Measurements from ENCODE around the gene QSOX2.

The QSOX2 gene

GRCh38 chr9:136181784-136182419, 63.7 kb downstream of the QSOX2 start:
- in situ Hi-C loops (cut with HindIII; ENCODE audit: low pct_unique_long_range_greater_than_20kb, low sequenced_read_pairs) = no loop called here
- no peak for DNase-seq (ENCODE audit: low read depth in 1 of 2, low spot score in 1 of 2)
- no peak for TF ChIP-seq JUND (IDR thresholded peaks at IDR 0.05; ENCODE audit: low read depth)

DNA sequence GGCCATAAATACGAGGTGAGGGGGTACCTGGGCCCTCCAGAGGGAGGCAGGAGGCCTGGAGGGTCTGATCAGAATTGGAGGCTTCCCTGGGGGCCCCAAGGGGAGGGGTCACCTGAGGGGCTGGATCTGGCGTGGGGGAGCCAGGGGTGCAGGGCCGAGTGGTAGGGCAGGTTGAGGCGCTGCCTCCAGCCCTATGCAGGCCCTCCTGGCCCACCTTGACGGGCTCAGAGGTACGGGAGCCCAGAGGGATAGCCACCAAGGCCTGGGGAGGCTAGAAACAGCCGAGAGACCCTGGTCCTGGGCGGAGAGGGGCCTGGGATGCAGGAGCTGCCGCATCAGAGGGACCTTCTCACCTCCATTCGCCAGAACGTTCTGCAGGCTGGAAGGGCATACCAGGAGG, 65.0 kb downstream of the QSOX2 start:
- DNase-seq (ENCODE audit: low read depth in 1 of 2, low spot score in 1 of 2) = no peak
- TF ChIP-seq JUND (IDR thresholded peaks at IDR 0.05; ENCODE audit: low read depth) = no peak
- in situ Hi-C loops (cut with HindIII; ENCODE audit: low pct_unique_long_range_greater_than_20kb, low sequenced_read_pairs) = no loop called here

GRCh38 chr9:136179761-136180160, 65.9 kb downstream of the QSOX2 start:
- in situ Hi-C loops (cut with HindIII; ENCODE audit: low pct_unique_long_range_greater_than_20kb, low sequenced_read_pairs) = no loop called here
- DNase-seq (ENCODE audit: low read depth in 1 of 2, low spot score in 1 of 2) = no peak
- no peak for TF ChIP-seq JUND (IDR thresholded peaks at IDR 0.05; ENCODE audit: low read depth)

DNA sequence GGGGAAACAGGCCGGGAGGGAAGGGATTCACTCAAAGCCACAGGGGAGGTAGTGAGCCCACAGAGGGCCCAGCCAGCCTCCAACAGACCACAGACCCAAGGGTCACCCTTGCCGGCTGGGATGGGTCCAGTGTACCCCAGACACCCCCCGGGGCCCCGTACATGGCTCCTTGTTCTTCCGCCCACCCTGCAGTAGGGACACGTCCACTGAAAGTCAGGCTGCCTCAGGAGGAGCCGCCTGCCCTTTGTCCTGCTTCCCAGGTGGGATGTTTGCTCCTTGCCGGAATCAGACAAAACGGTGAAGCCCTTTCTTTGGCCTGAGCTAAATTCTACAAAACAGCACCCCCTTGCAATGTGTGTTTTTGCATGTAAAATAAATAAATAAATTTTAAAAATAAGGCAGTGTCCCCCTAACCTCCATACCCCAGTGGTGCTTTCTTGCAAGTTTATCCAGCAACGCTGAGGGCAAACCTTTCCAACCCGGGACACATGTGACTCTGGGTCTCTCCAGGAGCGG, 66.5 kb downstream of the QSOX2 start:
- no peak for DNase-seq (ENCODE audit: low read depth in 1 of 2, low spot score in 1 of 2)
- no peak for TF ChIP-seq JUND (IDR thresholded peaks at IDR 0.05; ENCODE audit: low read depth)
- in situ Hi-C loops (cut with HindIII; ENCODE audit: low pct_unique_long_range_greater_than_20kb, low sequenced_read_pairs) = no loop called here

- TF ChIP-seq JUND (IDR thresholded peaks at IDR 0.05; ENCODE audit: low read depth) = no peak
- peak in 1 of 2 experiments; percentile 27 for DNase-seq (ENCODE audit: low read depth in 1 of 2, low spot score in 1 of 2)
- in situ Hi-C loops (cut with HindIII; ENCODE audit: low pct_unique_long_range_greater_than_20kb, low sequenced_read_pairs) = no loop called here
Observed at GRCh38 chr9:136178773-136179075, 66.9 kb downstream of the QSOX2 start.

- in situ Hi-C loops (cut with HindIII; ENCODE audit: low pct_unique_long_range_greater_than_20kb, low sequenced_read_pairs) = no loop called here
- peak in 1 of 2 experiments; percentile 23 for DNase-seq (ENCODE audit: low read depth in 1 of 2, low spot score in 1 of 2)
- TF ChIP-seq JUND (IDR thresholded peaks at IDR 0.05; ENCODE audit: low read depth) = no peak
Observed at GRCh38 chr9:136178061-136178772, 67.4 kb downstream of the QSOX2 start.

GRCh38 chr9:136177224-136177623, 68.4 kb downstream of the QSOX2 start:
- in situ Hi-C loops (cut with HindIII; ENCODE audit: low pct_unique_long_range_greater_than_20kb, low sequenced_read_pairs) = no loop called here
- peak; percentile 27 to 71 for DNase-seq (ENCODE audit: low read depth in 1 of 2, low spot score in 1 of 2)
- TF ChIP-seq JUND (IDR thresholded peaks at IDR 0.05; ENCODE audit: low read depth) = no peak

- DNase-seq (ENCODE audit: low read depth in 1 of 2, low spot score in 1 of 2) = no peak
- in situ Hi-C loops (cut with HindIII; ENCODE audit: low pct_unique_long_range_greater_than_20kb, low sequenced_read_pairs) = no loop called here
- TF ChIP-seq JUND (IDR thresholded peaks at IDR 0.05; ENCODE audit: low read depth) = no peak
Observed at GRCh38 chr9:136175616-136176197, 69.9 kb downstream of the QSOX2 start.

DNA sequence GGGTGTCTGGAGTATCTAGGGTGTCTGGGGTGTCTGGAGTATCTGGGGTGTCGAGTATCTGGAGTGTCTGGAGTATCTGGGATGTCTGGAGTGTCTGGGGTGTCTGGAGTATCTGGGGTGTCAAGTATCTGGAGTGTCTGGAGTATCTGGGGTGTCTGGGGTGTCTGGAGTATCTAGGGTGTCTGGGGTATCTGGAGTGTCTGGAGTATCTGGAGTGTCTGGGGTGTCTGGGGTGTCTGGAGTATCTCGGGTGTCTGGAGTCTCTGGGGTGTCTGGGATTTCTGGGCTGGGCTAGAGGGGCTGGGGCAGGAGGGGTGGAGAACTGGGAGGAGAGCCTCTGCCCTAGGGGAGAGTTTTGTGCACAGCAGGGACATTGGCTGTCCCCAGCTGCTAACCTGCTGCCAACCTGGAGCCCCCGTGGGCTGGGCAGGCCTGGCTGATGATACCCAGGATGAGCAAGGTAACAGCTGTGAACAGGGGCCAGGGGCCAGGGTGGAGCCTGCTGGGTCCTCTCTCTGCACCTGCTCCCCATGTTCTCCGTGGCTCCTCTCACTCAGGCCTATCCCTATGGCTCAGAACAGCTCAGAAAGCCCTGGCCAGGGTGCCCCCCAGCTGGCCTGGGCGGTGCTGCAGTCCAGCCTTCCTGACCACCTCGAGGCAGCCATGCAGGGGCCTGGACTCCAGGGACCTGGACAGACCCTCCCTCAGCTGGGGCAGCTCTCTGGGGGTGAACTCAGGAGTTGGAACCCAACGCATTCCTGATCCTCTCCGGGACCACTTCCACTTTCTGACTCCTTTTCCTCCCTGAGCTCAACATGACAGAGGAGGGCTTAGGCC, 70.6 kb downstream of the QSOX2 start:
- TF ChIP-seq JUND (IDR thresholded peaks at IDR 0.05; ENCODE audit: low read depth) = no peak
- in situ Hi-C loops (cut with HindIII; ENCODE audit: low pct_unique_long_range_greater_than_20kb, low sequenced_read_pairs) = no loop called here
- DNase-seq (ENCODE audit: low read depth in 1 of 2, low spot score in 1 of 2) = no peak

GRCh38 chr9:136173648-136174290, 71.8 kb downstream of the QSOX2 start:
- in situ Hi-C loops (cut with HindIII; ENCODE audit: low pct_unique_long_range_greater_than_20kb, low sequenced_read_pairs) = no loop called here
- DNase-seq (ENCODE audit: low read depth in 1 of 2, low spot score in 1 of 2) = no peak
- TF ChIP-seq JUND (IDR thresholded peaks at IDR 0.05; ENCODE audit: low read depth) = no peak

GRCh38 chr9:136172412-136173079, 73.1 kb downstream of the QSOX2 start:
- no peak for TF ChIP-seq JUND (IDR thresholded peaks at IDR 0.05; ENCODE audit: low read depth)
- peak; percentile 36 to 42 for DNase-seq (ENCODE audit: low read depth in 1 of 2, low spot score in 1 of 2)
- in situ Hi-C loops (cut with HindIII; ENCODE audit: low pct_unique_long_range_greater_than_20kb, low sequenced_read_pairs) = no loop called here

All from T47D (cell line).